Transverse colon (tissue), 4 donors: ENCODE data around the gene SOX5.

Experiments used
- POLR2A ChIP-seq: fragments of 450-650 bp; IDR thresholded peaks from one replicate; pipeline ENCODE4 v1.6.1; 2016; ENCODE audit warnings: antibody characterized with exemption, mild to moderate bottlenecking, moderate library complexity
- POLR2AphosphoS5 ChIP-seq, 3 donors: sonication (generic); formaldehyde crosslinking; IDR thresholded peaks; one replicate each; pipeline ENCODE4 v1.6.1; 2016; ENCODE audit warnings: antibody characterized with exemption in 3 of 3
- TF ChIP-seq, protein P1 (sequence below), 5 experiments: fragments of 200-600 bp in 3 of 5; fragments of 450-650 bp in 2 of 5; sonication (generic) in 3 of 5; IDR thresholded peaks; 1 replicate in 2 of 5; 2 replicates in 3 of 5; pipeline ENCODE4 v1.5.1; 2016 to 2017; ENCODE audit warnings: antibody characterized with exemption in 5 of 5, inconsistent platforms in 3 of 5, mild to moderate bottlenecking in 2 of 5, moderate library complexity in 1 of 5

DNA sequence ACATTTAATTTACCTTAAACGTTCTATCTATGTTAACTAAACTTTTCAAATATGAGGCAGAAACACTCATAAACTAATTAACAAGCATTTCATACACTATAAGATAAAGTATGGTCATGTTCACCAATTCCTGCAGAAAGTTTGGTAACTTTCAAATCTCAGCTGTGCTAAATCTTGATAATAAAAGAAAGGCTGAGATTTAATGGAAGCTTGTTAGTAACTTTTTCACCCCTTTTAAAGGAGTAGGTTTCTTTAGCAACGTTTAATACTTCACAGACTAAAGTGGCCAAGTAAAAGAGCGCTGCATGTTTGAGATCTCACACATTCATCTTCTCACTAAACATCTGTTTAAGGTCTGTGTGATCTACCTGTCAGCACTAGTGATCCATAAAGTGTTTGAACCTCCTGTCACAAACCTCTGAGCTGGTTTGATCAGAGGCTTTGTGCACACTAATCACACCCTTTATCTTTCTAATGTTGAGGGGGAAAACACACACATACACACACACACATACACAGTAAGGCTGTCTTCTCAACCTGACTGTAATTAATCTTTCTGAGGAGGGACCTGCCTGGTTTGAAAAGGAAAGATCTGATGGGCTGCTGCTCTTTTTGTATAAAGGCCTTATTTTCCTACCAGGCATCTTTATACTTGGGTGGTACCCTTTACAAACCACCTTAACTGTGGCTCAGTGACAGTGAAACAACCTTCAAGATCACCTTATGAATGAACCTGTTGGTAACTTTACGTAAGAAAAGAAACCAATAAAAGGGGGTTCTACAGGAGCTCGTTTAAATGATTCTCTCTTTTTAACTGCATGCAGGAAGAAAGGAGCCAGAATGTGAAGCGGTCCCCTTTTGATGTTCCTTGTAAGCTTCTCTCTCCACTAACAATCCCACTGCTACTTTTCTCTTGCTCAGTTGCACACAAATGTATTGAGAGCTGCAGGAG, 244.2 kb downstream of the SOX5 start:
- TF ChIP-seq POLR2A (no peak), POLR2AphosphoS5 (IDR thresholded peaks at IDR 0.05) (no peak)
- TF ChIP-seq, protein P1, sequence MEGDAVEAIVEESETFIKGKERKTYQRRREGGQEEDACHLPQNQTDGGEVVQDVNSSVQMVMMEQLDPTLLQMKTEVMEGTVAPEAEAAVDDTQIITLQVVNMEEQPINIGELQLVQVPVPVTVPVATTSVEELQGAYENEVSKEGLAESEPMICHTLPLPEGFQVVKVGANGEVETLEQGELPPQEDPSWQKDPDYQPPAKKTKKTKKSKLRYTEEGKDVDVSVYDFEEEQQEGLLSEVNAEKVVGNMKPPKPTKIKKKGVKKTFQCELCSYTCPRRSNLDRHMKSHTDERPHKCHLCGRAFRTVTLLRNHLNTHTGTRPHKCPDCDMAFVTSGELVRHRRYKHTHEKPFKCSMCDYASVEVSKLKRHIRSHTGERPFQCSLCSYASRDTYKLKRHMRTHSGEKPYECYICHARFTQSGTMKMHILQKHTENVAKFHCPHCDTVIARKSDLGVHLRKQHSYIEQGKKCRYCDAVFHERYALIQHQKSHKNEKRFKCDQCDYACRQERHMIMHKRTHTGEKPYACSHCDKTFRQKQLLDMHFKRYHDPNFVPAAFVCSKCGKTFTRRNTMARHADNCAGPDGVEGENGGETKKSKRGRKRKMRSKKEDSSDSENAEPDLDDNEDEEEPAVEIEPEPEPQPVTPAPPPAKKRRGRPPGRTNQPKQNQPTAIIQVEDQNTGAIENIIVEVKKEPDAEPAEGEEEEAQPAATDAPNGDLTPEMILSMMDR (IDR thresholded peaks at IDR 0.05), result no peak
